Endodermal cell (in vitro differentiated cells): ENCODE data around the gene FLT3LG. TPM values are rescaled to one million over a fixed set of nuclear protein-coding genes. Genes with fewer than 3 reads are reported as not detected.
"Not testable (repeated sequence)": the region's sequence is repeated elsewhere in the genome, so short reads cannot be mapped to it uniquely, and the experiment has no call there.

Source experiments
- DNase-seq: peaks from one replicate; pipeline ENCODE4 v3.0.0-alpha.2; 2017
- H3K27ac ChIP-seq: 2 replicates; pipeline ENCODE4 v1.5.1; 2013; ENCODE audit warnings: mild to moderate bottlenecking, low read depth, low read length, moderate library complexity
- H3K27me3 ChIP-seq: 2 replicates; pipeline ENCODE4 v1.6.1; 2013; ENCODE audit warnings: mild to moderate bottlenecking, low read length, moderate library complexity; ENCODE audit not compliant: insufficient read depth, control insufficient read depth, poor library complexity, severe bottlenecking
- H3K36me3 ChIP-seq: 2 replicates; pipeline ENCODE4 v1.7.0; 2013; ENCODE audit warnings: mild to moderate bottlenecking, low read length, moderate library complexity; ENCODE audit not compliant: control insufficient read depth, insufficient read depth
- H3K4me1 ChIP-seq: one replicate; pipeline ENCODE4 v1.7.0; 2013; ENCODE audit warnings: low read length; ENCODE audit not compliant: control insufficient read depth, insufficient read depth
- H3K4me3 ChIP-seq: 2 replicates; pipeline ENCODE4 v1.5.1; 2013; ENCODE audit warnings: mild to moderate bottlenecking, low read length, moderate library complexity
- H3K9ac ChIP-seq: 2 replicates; pipeline ENCODE4 v1.6.1; 2013; ENCODE audit warnings: mild to moderate bottlenecking, low read length, moderate library complexity; ENCODE audit not compliant: poor library complexity, severe bottlenecking; ENCODE audit errors: extremely low read depth
- H3K9me3 ChIP-seq: 2 replicates; pipeline ENCODE4 v1.6.1; 2013; ENCODE audit warnings: mild to moderate bottlenecking, low read length, moderate library complexity; ENCODE audit not compliant: control insufficient read depth
- H3K27ac Mint-ChIP-seq: 2 replicates; pipeline ENCODE4 v1.8.0; 2020; ENCODE audit warnings: mixed read lengths
- H3K27me3 Mint-ChIP-seq: 2 replicates; pipeline ENCODE4 v1.8.0; 2021; ENCODE audit warnings: mild to moderate bottlenecking, mixed read lengths; ENCODE audit not compliant: insufficient read depth
- H3K36me3 Mint-ChIP-seq: 2 replicates; pipeline ENCODE4 v1.8.0; 2020; ENCODE audit warnings: low read depth, mixed read lengths
- H3K4me1 Mint-ChIP-seq: 2 replicates; pipeline ENCODE4 v1.8.0; 2020; ENCODE audit warnings: mixed read lengths
- H3K4me3 Mint-ChIP-seq: 2 replicates; pipeline ENCODE4 v1.8.0; 2020; ENCODE audit warnings: mild to moderate bottlenecking, moderate library complexity, mixed read lengths
- H3K9me3 Mint-ChIP-seq: 2 replicates; pipeline ENCODE4 v1.8.0; 2020; ENCODE audit warnings: mild to moderate bottlenecking, mixed read lengths
- WGBS, 2 experiments: methylation state at CpG; one replicate each; pipeline versions ENCODE4 v1.1.5 to v1.1.7; 2013; ENCODE audit warnings: missing lambda C conversion rate in 2 of 2, mixed read lengths in 1 of 2; ENCODE audit not compliant: insufficient coverage in 1 of 2, insufficient read length in 1 of 2; 5-methylcytosine and 5-hydroxymethylcytosine counted together
- total RNA-seq, 2 donors: library from RNA; stranded (reverse); fragmentation: NEBNext Ultra II Directional in 1 of 2; extraction: Animal tissue kit (Norgen Biotek cat#: 25700) in 1 of 2; gene quantifications; 2 replicates in 1 of 2; 3 replicates in 1 of 2; pipeline ENCODE4 v1.2.1, GENCODE V29; 2021
- TF ChIP-seq, protein P1 (sequence below): fragments of 200-600 bp; sonication (generic); conservative IDR thresholded peaks from 2 replicates; pipeline ENCODE4 v1.5.0; 2021; ENCODE audit warnings: antibody characterized with exemption, mild to moderate bottlenecking

Gene FLT3LG
- total RNA-seq, 2 donors from 2014 or later: 0.75 to 2.3 TPM

DNA sequence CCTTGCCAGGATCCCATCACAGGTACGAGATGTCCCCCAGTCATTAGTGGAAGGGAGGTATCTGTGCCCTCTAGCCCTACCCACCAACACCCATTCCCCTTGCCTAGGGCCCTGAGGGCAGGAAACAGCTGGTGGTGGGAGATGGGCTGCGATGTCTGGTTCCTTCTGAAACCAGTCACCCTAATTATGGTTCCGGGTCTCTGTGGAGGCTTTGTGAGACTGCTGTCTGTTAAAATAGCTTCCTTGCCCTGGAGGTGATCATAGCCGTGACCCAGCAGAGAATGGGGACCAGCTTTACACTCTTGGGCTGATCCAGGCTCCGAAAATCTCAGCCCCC, 15.5 kb upstream of the FLT3LG start:
- Histone ChIP-seq H3K4me1 (no peaks in the 10 kb centered on the region), H3K4me3 (no peak overlapping the region), H3K9ac (no peak overlapping the region), H3K27ac (no peak overlapping the region), H3K27me3 (no peaks in the 10 kb centered on the region), H3K36me3 (peaks cover 27% of the 10 kb centered on the region), H3K9me3 (no peaks in the 10 kb centered on the region)
- H3K27me3 Mint-ChIP-seq: no peaks in the 10 kb centered on the region
- TF ChIP-seq, protein P1, sequence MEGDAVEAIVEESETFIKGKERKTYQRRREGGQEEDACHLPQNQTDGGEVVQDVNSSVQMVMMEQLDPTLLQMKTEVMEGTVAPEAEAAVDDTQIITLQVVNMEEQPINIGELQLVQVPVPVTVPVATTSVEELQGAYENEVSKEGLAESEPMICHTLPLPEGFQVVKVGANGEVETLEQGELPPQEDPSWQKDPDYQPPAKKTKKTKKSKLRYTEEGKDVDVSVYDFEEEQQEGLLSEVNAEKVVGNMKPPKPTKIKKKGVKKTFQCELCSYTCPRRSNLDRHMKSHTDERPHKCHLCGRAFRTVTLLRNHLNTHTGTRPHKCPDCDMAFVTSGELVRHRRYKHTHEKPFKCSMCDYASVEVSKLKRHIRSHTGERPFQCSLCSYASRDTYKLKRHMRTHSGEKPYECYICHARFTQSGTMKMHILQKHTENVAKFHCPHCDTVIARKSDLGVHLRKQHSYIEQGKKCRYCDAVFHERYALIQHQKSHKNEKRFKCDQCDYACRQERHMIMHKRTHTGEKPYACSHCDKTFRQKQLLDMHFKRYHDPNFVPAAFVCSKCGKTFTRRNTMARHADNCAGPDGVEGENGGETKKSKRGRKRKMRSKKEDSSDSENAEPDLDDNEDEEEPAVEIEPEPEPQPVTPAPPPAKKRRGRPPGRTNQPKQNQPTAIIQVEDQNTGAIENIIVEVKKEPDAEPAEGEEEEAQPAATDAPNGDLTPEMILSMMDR: no peak
- WGBS, 2 experiments: 92 to 98% methylated on average over 2 to 5 of the region's 5 CpGs
- DNase-seq: no peak
- peaks cover 3% of the 10 kb centered on the region for H3K4me1 Mint-ChIP-seq
- no peaks in the 10 kb centered on the region for H3K9me3 Mint-ChIP-seq
- H3K4me3 Mint-ChIP-seq: no peak overlapping the region
- H3K36me3 Mint-ChIP-seq: peaks cover 35% of the 10 kb centered on the region
- no peak overlapping the region for H3K27ac Mint-ChIP-seq

DNA sequence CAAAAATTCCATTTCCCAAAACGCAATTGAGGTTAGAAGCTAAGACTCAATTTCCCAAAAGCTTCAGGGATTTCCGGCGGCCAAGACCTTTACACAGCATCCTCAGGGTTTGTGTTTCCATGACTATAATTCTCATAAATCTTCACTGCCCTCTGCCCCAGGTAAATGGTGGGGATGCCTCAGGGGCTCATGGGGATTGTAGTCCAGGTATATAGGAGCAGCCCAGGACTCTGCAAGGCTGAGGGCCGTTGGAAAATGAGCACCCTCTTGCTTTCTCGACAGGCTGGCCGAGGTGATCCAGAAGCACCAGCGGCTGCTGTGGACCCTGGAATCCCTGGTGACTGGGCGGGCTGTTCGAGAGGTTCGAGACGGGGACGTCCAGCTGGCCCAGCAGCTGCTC, 14.6 kb upstream of the FLT3LG start:
- 87 to 93% methylated on average over 10 to 12 of the region's 12 CpGs for WGBS, 2 experiments
- H3K27me3 ChIP-seq: no peaks in the 10 kb centered on the region
- Mint-ChIP-seq H3K27ac (no peak overlapping the region), H3K9me3 (no peaks in the 10 kb centered on the region), H3K36me3 (peaks cover 37% of the 10 kb centered on the region), H3K4me1 (no peaks in the 10 kb centered on the region), H3K4me3 (no peak overlapping the region), H3K27me3 (no peaks in the 10 kb centered on the region)
- TF ChIP-seq, protein P1: no peak
- H3K4me3 ChIP-seq: no peak overlapping the region
- no peak for DNase-seq
- H3K27ac ChIP-seq: no peak overlapping the region
- H3K9ac ChIP-seq: no peak overlapping the region
- no peaks in the 10 kb centered on the region for H3K9me3 ChIP-seq
- no peaks in the 10 kb centered on the region for H3K4me1 ChIP-seq
- peaks cover 27% of the 10 kb centered on the region for H3K36me3 ChIP-seq

DNA sequence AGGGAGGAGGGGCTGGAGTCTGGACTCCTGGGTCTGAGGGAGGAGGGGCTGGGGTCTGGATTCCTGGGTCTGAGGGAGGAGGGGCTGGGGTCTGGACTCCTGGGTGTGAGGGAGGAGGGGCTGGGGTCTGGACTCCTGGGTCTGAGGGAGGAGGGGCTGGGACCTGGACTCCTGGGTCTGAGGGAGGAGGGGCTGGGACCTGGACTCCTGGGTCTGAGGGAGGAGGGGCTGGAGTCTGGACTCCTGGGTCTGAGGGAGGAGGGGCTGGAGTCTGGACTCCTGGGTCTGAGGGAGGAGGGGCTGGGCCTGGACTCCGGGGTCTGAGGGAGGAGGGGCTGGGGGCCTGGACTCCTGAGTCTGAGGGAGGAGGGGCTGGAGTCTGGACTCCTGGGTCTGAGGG, 12.9 kb upstream of the FLT3LG start:
- H3K27me3 Mint-ChIP-seq, H3K9me3 Mint-ChIP-seq, H3K4me1 ChIP-seq, H3K4me3 ChIP-seq, H3K27ac Mint-ChIP-seq, DNase-seq, H3K27me3 ChIP-seq, H3K9me3 ChIP-seq, H3K4me3 Mint-ChIP-seq, H3K9ac ChIP-seq, H3K27ac ChIP-seq, H3K4me1 Mint-ChIP-seq: not testable (repeated sequence)
- H3K36me3 ChIP-seq: peaks cover 41% of the 10 kb centered on the region
- WGBS, 2 experiments: no CpG with 5 or more reads among the region's 1 CpG
- peaks cover 38% of the 10 kb centered on the region for H3K36me3 Mint-ChIP-seq

DNA sequence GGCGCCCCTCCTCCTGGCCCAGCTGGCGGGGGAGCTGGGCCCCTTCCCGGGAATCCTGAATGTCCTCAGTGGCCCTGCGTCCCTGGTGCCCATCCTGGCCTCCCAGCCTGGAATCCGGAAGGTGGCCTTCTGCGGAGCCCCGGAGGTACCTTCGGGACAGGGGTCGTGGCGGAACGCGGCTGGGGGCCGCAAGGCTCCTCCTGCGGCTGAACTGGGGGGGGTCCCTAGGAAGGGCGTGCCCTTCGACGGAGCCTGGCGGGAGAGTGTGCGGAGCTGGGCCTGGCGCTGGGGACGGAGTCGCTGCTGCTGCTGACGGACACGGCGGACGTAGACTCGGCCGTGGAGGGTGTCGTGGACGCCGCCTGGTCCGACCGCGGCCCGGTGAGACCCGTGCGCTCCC, 12.4 kb upstream of the FLT3LG start:
- Histone ChIP-seq H3K27ac (no peak overlapping the region), H3K36me3 (peaks cover 43% of the 10 kb centered on the region), H3K27me3 (no peaks in the 10 kb centered on the region), H3K9me3 (no peaks in the 10 kb centered on the region), H3K9ac (no peak overlapping the region), H3K4me3 (no peak overlapping the region), H3K4me1 (no peaks in the 10 kb centered on the region)
- peaks cover 33% of the 10 kb centered on the region for H3K36me3 Mint-ChIP-seq
- no peak overlapping the region for H3K4me3 Mint-ChIP-seq
- H3K27me3 Mint-ChIP-seq: no peaks in the 10 kb centered on the region
- DNase-seq: no peak
- WGBS, 2 experiments: 96 to 97% methylated on average over 31 to 37 of the region's 37 CpGs
- no peaks in the 10 kb centered on the region for H3K9me3 Mint-ChIP-seq
- TF ChIP-seq, protein P1: no peak
- no peak overlapping the region for H3K27ac Mint-ChIP-seq
- H3K4me1 Mint-ChIP-seq: no peaks in the 10 kb centered on the region
